ENCODE results near the gene R3HDM1.

The R3HDM1 gene

GRCh38 chr2:135674453-135674852, 143.2 kb downstream of the R3HDM1 start:
- no peak for DNase-seq (ENCODE audit: low spot score)
- H3K27ac ChIP-seq = no peak overlapping the region
- no peak overlapping the region for H3K4me3 ChIP-seq
- no peak for TF ChIP-seq CTCF (IDR thresholded peaks at IDR 0.05)

GRCh38 chr2:135676031-135676430, 144.7 kb downstream of the R3HDM1 start:
- no peak for DNase-seq (ENCODE audit: low spot score)
- Histone ChIP-seq H3K4me3 (no peak overlapping the region), H3K27ac (no peak overlapping the region)
- no peak for TF ChIP-seq CTCF (IDR thresholded peaks at IDR 0.05)

GRCh38 chr2:135679125-135679524, 147.8 kb downstream of the R3HDM1 start:
- no peak for TF ChIP-seq CTCF (IDR thresholded peaks at IDR 0.05)
- no peak overlapping the region for H3K4me3 ChIP-seq
- DNase-seq (ENCODE audit: low spot score) = no peak
- no peak overlapping the region for H3K27ac ChIP-seq

- no peak overlapping the region for H3K27ac ChIP-seq
- no peak for DNase-seq (ENCODE audit: low spot score)
- TF ChIP-seq CTCF (IDR thresholded peaks at IDR 0.05) = no peak
- H3K4me3 ChIP-seq = no peak overlapping the region
Observed at GRCh38 chr2:135685361-135685760, 154.1 kb downstream of the R3HDM1 start.

GRCh38 chr2:135688978-135689377, 157.7 kb downstream of the R3HDM1 start:
- Histone ChIP-seq H3K4me3 (no peak overlapping the region), H3K27ac (no peak overlapping the region)
- TF ChIP-seq CTCF (IDR thresholded peaks at IDR 0.05) = no peak
- DNase-seq (ENCODE audit: low spot score) = no peak

- H3K4me3 ChIP-seq = no peak overlapping the region
- DNase-seq (ENCODE audit: low spot score) = no peak
- no peak overlapping the region for H3K27ac ChIP-seq
- TF ChIP-seq CTCF (IDR thresholded peaks at IDR 0.05) = no peak
Observed at GRCh38 chr2:135689679-135690078, 158.4 kb downstream of the R3HDM1 start.

- Histone ChIP-seq H3K4me3 (no peak overlapping the region), H3K27ac (no peak overlapping the region)
- DNase-seq (ENCODE audit: low spot score) = no peak
- no peak for TF ChIP-seq CTCF (IDR thresholded peaks at IDR 0.05)
Observed at GRCh38 chr2:135694711-135695110, 163.4 kb downstream of the R3HDM1 start.
